Measurements from ENCODE around the gene MACROD2.

The MACROD2 gene

GRCh38 chr20:15682690-15683089 is 1687.4 kb downstream of the MACROD2 start:
- POLR2A ChIA-PET: no interaction called here
- DNase-seq (ENCODE audit: extremely low spot score): no peak
- no peak for TF ChIP-seq CTCF (IDR thresholded peaks at IDR 0.05; ENCODE audit: control extremely low read depth, extremely low read depth, low read depth, missing control alignments)
- CTCF ChIA-PET: interaction anchor here (1.9 kb wide), 1 partner anchor 25 kb away, joined by 6 read pairs; no protein-coding TSS in a partner anchor

GRCh38 chr20:15692570-15692969 is 1697.3 kb downstream of the MACROD2 start:
- no peak for DNase-seq (ENCODE audit: extremely low spot score)
- CTCF ChIA-PET: no interaction called here
- TF ChIP-seq CTCF (IDR thresholded peaks at IDR 0.05; ENCODE audit: control extremely low read depth, extremely low read depth, low read depth, missing control alignments): no peak
- POLR2A ChIA-PET: no interaction called here

- POLR2A ChIA-PET: no interaction called here
- no peak for DNase-seq (ENCODE audit: extremely low spot score)
- CTCF ChIA-PET: interaction anchor here (0.6 to 1.9 kb wide), 4 partner anchors 8 to 776 kb away, joined by 3 to 6 read pairs (median 4); no protein-coding TSS in a partner anchor
- TF ChIP-seq CTCF (IDR thresholded peaks at IDR 0.05; ENCODE audit: control extremely low read depth, extremely low read depth, low read depth, missing control alignments): no peak
Observed at GRCh38 chr20:15699431-15700146, 1704.3 kb downstream of the MACROD2 start.

- TF ChIP-seq CTCF (IDR thresholded peaks at IDR 0.05; ENCODE audit: control extremely low read depth, extremely low read depth, low read depth, missing control alignments): no peak
- CTCF ChIA-PET: interaction anchor here (0.8 to 1.9 kb wide), 5 partner anchors 8 to 778 kb away, joined by 3 to 6 read pairs (median 3); no protein-coding TSS in a partner anchor
- no peak for DNase-seq (ENCODE audit: extremely low spot score)
- POLR2A ChIA-PET: no interaction called here
Observed at GRCh38 chr20:15700147-15700765, 1704.9 kb downstream of the MACROD2 start.

DNA sequence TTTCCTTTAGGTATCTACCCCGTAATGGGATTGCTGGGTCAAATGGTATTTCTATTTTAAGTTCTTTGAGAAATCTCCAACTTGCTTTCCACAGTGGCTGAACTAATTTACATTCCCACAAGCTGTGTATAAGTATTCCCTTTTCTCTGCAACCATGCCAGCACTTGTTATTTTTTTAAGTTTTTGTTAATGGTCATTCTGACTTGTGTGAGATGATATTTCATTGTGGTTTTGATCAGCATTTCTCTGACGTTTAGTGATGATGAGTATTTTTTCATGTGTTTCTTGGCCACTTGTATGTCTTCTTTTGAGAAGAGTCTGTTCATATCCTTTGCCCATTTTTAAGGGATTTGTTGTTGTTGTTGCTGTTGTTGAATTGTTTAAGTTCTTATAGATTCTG is 1706.8 kb downstream of the MACROD2 start:
- DNase-seq (ENCODE audit: extremely low spot score): no peak
- POLR2A ChIA-PET: no interaction called here
- no peak for TF ChIP-seq CTCF (IDR thresholded peaks at IDR 0.05; ENCODE audit: control extremely low read depth, extremely low read depth, low read depth, missing control alignments)
- CTCF ChIA-PET: no interaction called here

- CTCF ChIA-PET: no interaction called here
- POLR2A ChIA-PET: no interaction called here
- TF ChIP-seq CTCF (IDR thresholded peaks at IDR 0.05; ENCODE audit: control extremely low read depth, extremely low read depth, low read depth, missing control alignments): no peak
- no peak for DNase-seq (ENCODE audit: extremely low spot score)
Observed at GRCh38 chr20:15703171-15703911, 1708.0 kb downstream of the MACROD2 start.
